SU-DHL-6 (cell line): Measurements from ENCODE around the gene OR6V1.
A peak's percentile ranks its signal among the peaks of the same experiment; 100 is the strongest.

ENCODE experiments used
- H2AFZ ChIP-seq: fragments of 200-600 bp; sonication (generic); 2 replicates; pipeline ENCODE4 v1.6.1; 2014; ENCODE audit warnings: low read depth, mild to moderate bottlenecking, moderate library complexity, mixed read lengths, antibody characterized with exemption, low read length; ENCODE audit not compliant: severe bottlenecking
- H3F3A ChIP-seq: fragments of 200-600 bp; shearing (Covaris generic); 2 replicates; pipeline ENCODE4 v1.6.0; 2016; ENCODE audit warnings: antibody characterized with exemption, mild to moderate bottlenecking; ENCODE audit not compliant: insufficient read depth
- H3K27ac ChIP-seq: fragments of 200-600 bp; sonication (generic); 2 replicates; pipeline ENCODE4 v1.5.1; 2016; ENCODE audit warnings: low read depth, mild to moderate bottlenecking, low read length, moderate library complexity, mixed read lengths
- H3K27me3 ChIP-seq: fragments of 200-600 bp; sonication (generic), shearing (Covaris generic); 2 replicates; pipeline ENCODE4 v1.6.0; 2014; ENCODE audit warnings: mild to moderate bottlenecking, low read length
- H3K36me3 ChIP-seq: fragments of 200-600 bp; sonication (generic); 2 replicates; pipeline ENCODE4 v1.6.1; 2014; ENCODE audit warnings: mild to moderate bottlenecking, low read length, mixed read lengths
- H3K4me2 ChIP-seq: fragments of 300-600, 200-600 bp; shearing (Covaris generic), sonication (generic); 2 replicates; pipeline ENCODE4 v1.6.0; 2014; ENCODE audit warnings: low read length, low read depth, mild to moderate bottlenecking; ENCODE audit not compliant: poor library complexity, severe bottlenecking
- H3K4me3 ChIP-seq: fragments of 200-600 bp; sonication (generic); 2 replicates; pipeline ENCODE4 v1.5.1; 2014; ENCODE audit warnings: antibody characterized with exemption, low read length, mild to moderate bottlenecking, mixed read lengths; ENCODE audit not compliant: insufficient read depth, poor library complexity, severe bottlenecking
- H3K79me2 ChIP-seq: fragments of 200-600 bp; sonication (generic); 2 replicates; pipeline ENCODE4 v1.6.1; 2014; ENCODE audit warnings: mild to moderate bottlenecking, low read length, moderate library complexity; ENCODE audit not compliant: insufficient read depth
- H3K9ac ChIP-seq: fragments of 200-600 bp; sonication (generic); 2 replicates; pipeline ENCODE4 v1.7.0; 2014; ENCODE audit warnings: mild to moderate bottlenecking, low read length
- H3K9me2 ChIP-seq: fragments of 200-600 bp; sonication (generic); replicated peaks from 2 replicates; pipeline ENCODE4 v1.6.1; 2014; ENCODE audit warnings: low read length; ENCODE audit not compliant: insufficient read depth
- H3K9me3 ChIP-seq: fragments of 200-600 bp; sonication (generic); 2 replicates; pipeline ENCODE4 v1.6.1; 2014; ENCODE audit warnings: low read length, mixed read lengths; ENCODE audit not compliant: insufficient read depth
- H4K20me1 ChIP-seq: fragments of 200-600 bp; sonication (generic); 2 replicates; pipeline ENCODE4 v1.6.1; 2014; ENCODE audit warnings: low read depth, mild to moderate bottlenecking, antibody characterized with exemption, low read length, moderate library complexity, mixed read lengths
- EZH2phosphoT487 ChIP-seq: fragments of 200-600 bp; sonication (generic), shearing (Covaris generic); conservative IDR thresholded peaks from 2 replicates; pipeline ENCODE4 v1.6.1; 2018; ENCODE audit warnings: mild to moderate bottlenecking, antibody characterized with exemption, low read length, moderate library complexity, mixed read lengths
- TF ChIP-seq, protein P1 (sequence below): fragments of 200-600 bp; sonication (generic); IDR thresholded peaks from one replicate; pipeline ENCODE4 v1.5.1; 2017; ENCODE audit warnings: antibody characterized with exemption, mild to moderate bottlenecking, low read length, moderate library complexity; ENCODE audit not compliant: insufficient read depth, poor library complexity, severe bottlenecking

The OR6V1 gene

DNA sequence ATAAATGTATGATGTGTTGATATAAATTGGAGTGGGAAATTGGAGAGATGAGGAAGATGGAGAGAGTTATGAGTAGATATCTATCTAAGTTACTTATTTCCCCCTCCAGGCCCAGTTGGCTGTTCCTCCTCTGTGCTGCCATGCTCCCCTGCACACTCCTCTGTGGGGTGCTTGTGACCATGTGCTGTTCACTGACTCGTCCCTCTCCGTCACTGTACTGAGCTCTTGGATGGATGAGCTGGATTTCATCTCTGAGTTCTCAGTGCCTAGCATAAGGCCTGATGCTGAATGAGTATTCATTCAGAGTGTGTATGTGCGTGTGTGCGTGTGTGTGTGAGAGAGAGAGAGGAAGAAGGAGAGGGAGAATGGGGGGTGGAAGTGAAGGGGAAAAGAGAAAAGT, 39.7 kb upstream of the OR6V1 start:
- H2AFZ ChIP-seq: no peak overlapping the region
- no peaks in the 10 kb centered on the region for H3K79me2 ChIP-seq
- no peaks in the 10 kb centered on the region for H3F3A ChIP-seq
- H3K4me3 ChIP-seq: no peak overlapping the region
- no peaks in the 10 kb centered on the region for H3K9me3 ChIP-seq
- no peak overlapping the region for H3K27ac ChIP-seq
- H4K20me1 ChIP-seq: no peaks in the 10 kb centered on the region
- no peak overlapping the region for H3K4me2 ChIP-seq
- no peaks in the 10 kb centered on the region for H3K9me2 ChIP-seq
- no peak for TF ChIP-seq EZH2phosphoT487
- TF ChIP-seq, protein P1, sequence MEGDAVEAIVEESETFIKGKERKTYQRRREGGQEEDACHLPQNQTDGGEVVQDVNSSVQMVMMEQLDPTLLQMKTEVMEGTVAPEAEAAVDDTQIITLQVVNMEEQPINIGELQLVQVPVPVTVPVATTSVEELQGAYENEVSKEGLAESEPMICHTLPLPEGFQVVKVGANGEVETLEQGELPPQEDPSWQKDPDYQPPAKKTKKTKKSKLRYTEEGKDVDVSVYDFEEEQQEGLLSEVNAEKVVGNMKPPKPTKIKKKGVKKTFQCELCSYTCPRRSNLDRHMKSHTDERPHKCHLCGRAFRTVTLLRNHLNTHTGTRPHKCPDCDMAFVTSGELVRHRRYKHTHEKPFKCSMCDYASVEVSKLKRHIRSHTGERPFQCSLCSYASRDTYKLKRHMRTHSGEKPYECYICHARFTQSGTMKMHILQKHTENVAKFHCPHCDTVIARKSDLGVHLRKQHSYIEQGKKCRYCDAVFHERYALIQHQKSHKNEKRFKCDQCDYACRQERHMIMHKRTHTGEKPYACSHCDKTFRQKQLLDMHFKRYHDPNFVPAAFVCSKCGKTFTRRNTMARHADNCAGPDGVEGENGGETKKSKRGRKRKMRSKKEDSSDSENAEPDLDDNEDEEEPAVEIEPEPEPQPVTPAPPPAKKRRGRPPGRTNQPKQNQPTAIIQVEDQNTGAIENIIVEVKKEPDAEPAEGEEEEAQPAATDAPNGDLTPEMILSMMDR: no peak
- no peaks in the 10 kb centered on the region for H3K27me3 ChIP-seq
- H3K9ac ChIP-seq: no peak overlapping the region
- no peaks in the 10 kb centered on the region for H3K36me3 ChIP-seq

DNA sequence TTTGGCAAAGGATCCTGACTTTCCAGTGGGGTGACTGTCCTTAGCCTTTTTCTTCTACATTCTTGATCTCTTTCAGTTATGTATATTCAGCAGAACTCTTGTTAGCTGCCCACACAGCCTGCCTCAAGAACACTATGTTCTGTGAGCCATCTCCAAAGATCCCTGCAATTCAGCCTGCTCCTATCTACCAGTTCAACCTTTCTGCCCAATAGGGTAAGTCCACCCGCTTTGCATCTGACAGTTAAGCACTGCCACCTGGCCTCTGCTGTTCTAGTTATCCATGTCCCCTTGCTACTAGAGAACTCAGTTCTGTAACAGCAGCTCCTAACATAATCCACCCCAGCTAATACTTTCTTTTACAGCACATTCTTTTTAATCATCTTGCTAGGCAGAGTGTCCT, 38.7 kb upstream of the OR6V1 start:
- Histone ChIP-seq H3K9me3 (no peaks in the 10 kb centered on the region), H3K4me3 (no peak overlapping the region), H3K9me2 (no peaks in the 10 kb centered on the region)

DNA sequence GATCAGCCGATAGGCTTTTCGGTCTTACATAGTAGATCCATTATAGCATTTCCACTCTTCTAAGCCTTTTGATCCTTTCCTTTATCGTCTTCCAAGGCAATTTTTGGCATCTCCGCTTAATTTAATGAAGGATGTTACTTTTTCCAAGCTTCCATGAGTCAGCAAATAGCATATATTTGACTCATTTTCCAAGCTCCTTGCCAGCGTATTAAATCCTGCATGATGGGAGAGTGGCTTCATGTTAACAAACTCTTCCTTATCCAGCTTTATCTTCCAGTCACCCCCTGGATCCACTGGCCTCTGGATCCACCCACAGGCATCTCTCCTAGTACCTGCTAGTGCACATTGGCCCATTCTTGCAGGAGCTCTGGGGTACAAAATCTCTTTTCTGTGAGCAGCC, 38.2 kb upstream of the OR6V1 start:
- TF ChIP-seq, protein P1: no peak
- no peak for TF ChIP-seq EZH2phosphoT487
- Histone ChIP-seq H3K27ac (peak overlapping the region; percentile 53), H3F3A (no peaks in the 10 kb centered on the region)

More for the DNA sequence above, 38.7 kb upstream of the OR6V1 start:
- no peaks in the 10 kb centered on the region for H3K36me3 ChIP-seq
- no peaks in the 10 kb centered on the region for H4K20me1 ChIP-seq
- H3K27ac ChIP-seq: peak overlapping the region; percentile 53; the same call in 1 of the 2 replicates
- H3K79me2 ChIP-seq: no peaks in the 10 kb centered on the region
- H3F3A ChIP-seq: no peaks in the 10 kb centered on the region
- H3K4me2 ChIP-seq: no peak overlapping the region
- TF ChIP-seq, protein P1: no peak
- TF ChIP-seq EZH2phosphoT487: no peak
- no peak overlapping the region for H2AFZ ChIP-seq
- no peaks in the 10 kb centered on the region for H3K27me3 ChIP-seq
- 0 out of 2 replicates have a peak overlapping the region, but pooled peaks have one; percentile 2 for H3K9ac ChIP-seq

More for the DNA sequence above, 38.2 kb upstream of the OR6V1 start:
- Histone ChIP-seq H4K20me1 (no peaks in the 10 kb centered on the region), H3K4me2 (no peak overlapping the region), H3K36me3 (no peaks in the 10 kb centered on the region), H3K4me3 (no peak overlapping the region), H3K27me3 (no peaks in the 10 kb centered on the region), H3K79me2 (no peaks in the 10 kb centered on the region), H2AFZ (no peak overlapping the region), H3K9me2 (no peaks in the 10 kb centered on the region), H3K9ac (0 out of 2 replicates have a peak overlapping the region, but pooled peaks have one; percentile 2), H3K9me3 (no peaks in the 10 kb centered on the region)
